Measurements from ENCODE around the gene MMP11.

The MMP11 gene

DNA sequence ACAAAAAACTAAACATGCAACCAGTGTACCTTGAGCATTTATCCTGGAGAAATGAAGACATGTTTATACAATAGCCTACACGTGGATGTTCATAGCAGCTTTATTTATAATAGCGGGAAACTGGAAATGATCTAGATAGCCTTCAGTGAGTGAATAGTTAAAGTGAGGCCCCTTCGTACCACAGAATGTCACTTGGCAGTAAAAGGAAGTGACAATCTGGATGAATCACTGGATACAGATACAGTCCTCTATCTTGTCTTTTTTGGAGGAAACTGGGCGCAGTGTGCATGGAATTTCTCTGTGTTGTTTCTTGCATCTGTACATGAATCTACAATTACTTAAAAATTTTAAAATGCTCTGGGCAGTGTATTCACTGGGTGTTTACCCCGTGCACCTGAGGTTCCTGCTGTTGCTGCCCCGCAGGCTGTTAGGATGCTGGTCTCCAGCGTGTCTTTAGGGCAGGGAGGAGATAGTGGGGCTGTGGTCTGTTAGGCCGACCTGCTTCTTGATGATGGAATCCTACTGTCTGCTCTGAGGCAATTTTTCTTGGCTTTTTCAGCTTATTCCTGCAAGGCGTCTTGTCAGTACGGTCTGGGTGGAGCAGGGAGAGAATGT, 43.0 kb downstream of the MMP11 start:
- DNase-seq (ENCODE audit: low read depth) = no peak
- H3K4me3 ChIP-seq (ENCODE audit: low read depth, low read length) = no peak overlapping the region
- TF ChIP-seq, protein P1, sequence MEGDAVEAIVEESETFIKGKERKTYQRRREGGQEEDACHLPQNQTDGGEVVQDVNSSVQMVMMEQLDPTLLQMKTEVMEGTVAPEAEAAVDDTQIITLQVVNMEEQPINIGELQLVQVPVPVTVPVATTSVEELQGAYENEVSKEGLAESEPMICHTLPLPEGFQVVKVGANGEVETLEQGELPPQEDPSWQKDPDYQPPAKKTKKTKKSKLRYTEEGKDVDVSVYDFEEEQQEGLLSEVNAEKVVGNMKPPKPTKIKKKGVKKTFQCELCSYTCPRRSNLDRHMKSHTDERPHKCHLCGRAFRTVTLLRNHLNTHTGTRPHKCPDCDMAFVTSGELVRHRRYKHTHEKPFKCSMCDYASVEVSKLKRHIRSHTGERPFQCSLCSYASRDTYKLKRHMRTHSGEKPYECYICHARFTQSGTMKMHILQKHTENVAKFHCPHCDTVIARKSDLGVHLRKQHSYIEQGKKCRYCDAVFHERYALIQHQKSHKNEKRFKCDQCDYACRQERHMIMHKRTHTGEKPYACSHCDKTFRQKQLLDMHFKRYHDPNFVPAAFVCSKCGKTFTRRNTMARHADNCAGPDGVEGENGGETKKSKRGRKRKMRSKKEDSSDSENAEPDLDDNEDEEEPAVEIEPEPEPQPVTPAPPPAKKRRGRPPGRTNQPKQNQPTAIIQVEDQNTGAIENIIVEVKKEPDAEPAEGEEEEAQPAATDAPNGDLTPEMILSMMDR (IDR thresholded peaks at IDR 0.05; ENCODE audit: control insufficient read depth, extremely low read depth, insufficient read depth) = no peak

- DNase-seq (ENCODE audit: low read depth) = no peak
- TF ChIP-seq, protein P1 (IDR thresholded peaks at IDR 0.05; ENCODE audit: control insufficient read depth, extremely low read depth, insufficient read depth) = no peak
- no peak overlapping the region for H3K4me3 ChIP-seq (ENCODE audit: low read depth, low read length)
These were observed 43.7 kb downstream of the MMP11 start for GRCh38 chr22:23816156-23816976.

- no peak for DNase-seq (ENCODE audit: low read depth)
- no peak overlapping the region for H3K4me3 ChIP-seq (ENCODE audit: low read depth, low read length)
- TF ChIP-seq, protein P1 (IDR thresholded peaks at IDR 0.05; ENCODE audit: control insufficient read depth, extremely low read depth, insufficient read depth) = no peak
These were observed 44.5 kb downstream of the MMP11 start for GRCh38 chr22:23817146-23817545.

- no peak overlapping the region for H3K4me3 ChIP-seq (ENCODE audit: low read depth, low read length)
- DNase-seq (ENCODE audit: low read depth) = no peak
- TF ChIP-seq, protein P1 (IDR thresholded peaks at IDR 0.05; ENCODE audit: control insufficient read depth, extremely low read depth, insufficient read depth) = no peak
These were observed 45.9 kb downstream of the MMP11 start for GRCh38 chr22:23818541-23818940.

DNA sequence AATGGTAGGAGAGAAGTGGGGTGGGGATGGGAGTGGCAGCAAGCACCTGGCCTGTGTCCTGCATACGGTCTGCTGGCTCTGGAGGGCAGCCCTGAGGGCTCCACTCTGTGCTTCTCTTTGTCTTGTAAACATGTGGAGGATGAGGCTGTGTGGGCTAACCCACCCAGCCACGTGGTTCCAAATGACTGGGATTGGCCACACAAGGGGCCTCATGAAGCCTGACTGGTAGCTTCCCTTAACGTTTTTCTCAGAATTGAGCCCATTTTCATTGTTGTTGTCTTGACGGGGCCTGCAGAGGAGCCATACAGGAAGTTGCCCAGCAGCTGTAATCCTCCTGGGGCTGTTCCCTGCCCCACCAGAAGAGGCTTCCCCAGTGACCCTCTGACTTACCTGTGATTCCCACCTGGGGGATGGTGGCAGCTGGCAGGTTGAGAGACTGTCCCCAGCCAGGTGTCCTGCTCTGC, 48.1 kb downstream of the MMP11 start:
- TF ChIP-seq, protein P1 (IDR thresholded peaks at IDR 0.05; ENCODE audit: control insufficient read depth, extremely low read depth, insufficient read depth) = no peak
- no peak for DNase-seq (ENCODE audit: low read depth)

GRCh38 chr22:23822101-23822671, 49.5 kb downstream of the MMP11 start:
- H3K4me3 ChIP-seq (ENCODE audit: low read depth, low read length) = no peak overlapping the region
- TF ChIP-seq, protein P1 (IDR thresholded peaks at IDR 0.05; ENCODE audit: control insufficient read depth, extremely low read depth, insufficient read depth) = no peak
- DNase-seq (ENCODE audit: low read depth) = no peak

More for the DNA sequence above, 48.1 kb downstream of the MMP11 start:
- no peak overlapping the region for H3K4me3 ChIP-seq (ENCODE audit: low read depth, low read length)
